HG03342 (cell line): Measurements from ENCODE around the gene ADIPOR2.
"Not testable (repeated sequence)": the region's sequence is repeated elsewhere in the genome, so short reads cannot be mapped to it uniquely, and the experiment has no call there.

Experiments
- ATAC-seq: cut with Tn5 transposase; IDR thresholded peaks from one replicate; pipeline ENCODE4 v1.9.1; 2021; ENCODE audit warnings: mild to moderate bottlenecking, moderate library complexity; ENCODE audit not compliant: unreplicated experiment

Gene ADIPOR2

DNA sequence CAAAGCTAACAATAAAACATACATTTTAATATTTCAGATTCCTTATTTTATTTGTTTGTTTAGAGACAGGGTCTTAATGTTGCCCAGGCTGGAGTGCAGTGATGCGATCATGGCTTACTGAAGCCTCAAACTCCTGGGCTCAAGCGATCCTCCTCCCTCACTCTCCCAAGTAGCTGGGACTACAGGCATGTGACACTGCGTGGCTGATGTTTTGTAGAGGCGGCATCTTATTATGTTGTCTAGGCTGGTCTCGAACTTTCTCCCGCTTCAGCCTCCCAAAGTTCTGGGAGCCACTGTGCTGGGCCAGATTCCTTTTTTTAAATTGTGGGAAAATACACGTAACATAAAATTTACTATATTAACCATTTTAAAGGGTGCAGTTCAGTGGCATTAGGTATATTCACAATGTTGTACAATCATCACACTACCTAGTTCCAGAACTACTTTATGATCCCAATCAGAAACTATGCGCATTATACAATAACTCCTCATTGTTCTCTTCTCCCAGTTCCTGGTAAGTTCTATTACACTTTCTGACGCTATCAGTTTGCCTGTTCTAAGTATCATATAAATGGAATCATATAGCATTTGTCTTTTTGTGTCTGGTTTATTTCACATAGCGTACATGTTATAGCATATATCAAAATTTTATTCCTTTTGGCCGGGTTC is 40.3 kb downstream of the ADIPOR2 start:
- ATAC-seq: no peak

- ATAC-seq: not testable (repeated sequence)
Measured at GRCh38 chr12:1731688-1732078, 40.8 kb downstream of the ADIPOR2 start.

GRCh38 chr12:1732914-1733313 is 42.0 kb downstream of the ADIPOR2 start:
- ATAC-seq: no peak

- ATAC-seq: not testable (repeated sequence)
Measured at GRCh38 chr12:1733712-1734111, 42.8 kb downstream of the ADIPOR2 start.

DNA sequence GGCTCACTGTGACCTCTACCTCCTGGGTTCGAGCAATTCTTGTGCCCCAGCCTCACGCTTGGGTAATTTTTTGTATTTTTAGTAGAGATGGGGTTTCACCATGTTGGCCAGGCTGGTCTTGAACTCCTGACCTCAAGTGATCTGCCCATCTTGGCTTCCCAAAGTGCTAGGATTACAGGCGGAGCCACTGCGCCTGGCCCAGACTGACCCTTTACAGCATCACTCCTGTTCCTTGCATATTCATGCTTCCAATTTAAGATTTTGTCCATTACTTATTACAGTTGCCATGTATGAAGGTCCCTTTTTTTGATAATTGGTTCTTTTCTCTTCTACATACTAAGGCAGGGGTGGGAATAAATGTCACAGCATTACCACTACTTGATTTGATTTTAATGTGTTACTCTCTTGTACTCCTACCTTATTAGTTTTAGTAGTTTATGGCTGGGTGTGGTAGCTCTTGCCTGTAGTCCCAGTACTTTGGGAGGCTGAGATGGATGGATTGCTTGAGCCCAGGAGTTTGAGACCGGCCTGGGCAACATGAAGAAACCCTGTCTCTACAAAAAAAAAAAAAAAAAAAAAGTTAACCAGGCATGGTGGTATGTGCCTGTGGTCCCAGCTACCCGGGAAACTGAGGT is 46.9 kb downstream of the ADIPOR2 start:
- ATAC-seq: no peak

DNA sequence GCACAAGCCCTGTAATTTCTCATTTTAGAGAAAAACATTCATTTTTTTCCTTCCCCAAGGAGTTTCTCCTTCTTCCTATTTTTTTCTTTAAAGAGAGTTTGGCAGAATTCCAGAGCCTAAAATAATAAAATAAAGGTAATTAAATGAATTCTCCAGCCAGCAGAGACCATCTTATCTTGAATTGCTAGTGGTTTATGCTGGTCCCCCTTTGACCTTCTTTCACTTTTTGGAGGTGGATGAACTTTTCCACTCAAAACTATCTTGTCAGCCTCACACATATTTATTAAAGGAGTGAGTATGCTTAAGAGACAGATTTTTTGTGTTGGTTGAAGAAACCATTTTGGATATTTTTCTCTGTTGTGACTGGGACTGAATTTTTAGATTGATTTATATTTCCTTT is 47.6 kb downstream of the ADIPOR2 start:
- no peak for ATAC-seq

DNA sequence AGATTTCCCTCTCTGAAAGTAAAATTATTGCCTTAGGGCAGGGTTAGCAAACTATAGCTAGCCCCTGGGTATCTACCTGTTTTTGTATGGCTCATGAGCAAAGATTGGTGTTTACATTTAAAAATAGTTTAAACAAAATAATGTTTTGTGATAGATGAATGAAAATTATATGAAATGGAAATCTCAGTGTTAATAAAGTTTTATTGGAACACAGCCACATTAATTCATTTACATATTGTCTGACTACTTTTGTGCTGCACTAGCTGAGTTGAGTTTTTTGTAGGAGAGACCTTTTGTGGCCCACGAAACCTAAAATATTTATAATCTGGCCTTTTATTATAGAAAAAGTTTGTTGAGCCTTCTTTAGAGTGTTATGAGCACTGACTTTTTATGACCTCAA is 48.5 kb downstream of the ADIPOR2 start:
- ATAC-seq: no peak

- no peak for ATAC-seq
Measured at GRCh38 chr12:1740161-1740948, 49.5 kb downstream of the ADIPOR2 start.

GRCh38 chr12:1741154-1741949 is 50.5 kb downstream of the ADIPOR2 start:
- ATAC-seq: no peak

DNA sequence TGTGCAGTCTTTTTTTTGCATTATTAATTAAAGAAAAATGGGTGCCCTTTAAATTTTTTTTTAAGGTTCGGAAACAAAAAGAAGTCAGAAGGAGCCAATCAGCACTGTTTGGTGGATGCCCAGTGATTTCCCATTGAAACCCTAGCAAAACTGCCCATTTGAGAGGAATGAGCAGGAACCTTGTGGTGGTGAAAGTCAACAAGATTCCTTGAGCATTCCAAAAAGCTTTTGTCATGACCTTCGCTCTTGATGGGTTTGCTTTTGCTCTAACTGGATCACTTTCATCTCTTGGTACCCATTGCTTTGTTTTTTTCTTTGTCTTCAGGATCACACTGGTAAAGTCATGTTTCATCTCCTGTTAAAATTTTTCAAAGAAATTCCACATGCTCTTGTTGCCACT is 54.1 kb downstream of the ADIPOR2 start:
- no peak for ATAC-seq

DNA sequence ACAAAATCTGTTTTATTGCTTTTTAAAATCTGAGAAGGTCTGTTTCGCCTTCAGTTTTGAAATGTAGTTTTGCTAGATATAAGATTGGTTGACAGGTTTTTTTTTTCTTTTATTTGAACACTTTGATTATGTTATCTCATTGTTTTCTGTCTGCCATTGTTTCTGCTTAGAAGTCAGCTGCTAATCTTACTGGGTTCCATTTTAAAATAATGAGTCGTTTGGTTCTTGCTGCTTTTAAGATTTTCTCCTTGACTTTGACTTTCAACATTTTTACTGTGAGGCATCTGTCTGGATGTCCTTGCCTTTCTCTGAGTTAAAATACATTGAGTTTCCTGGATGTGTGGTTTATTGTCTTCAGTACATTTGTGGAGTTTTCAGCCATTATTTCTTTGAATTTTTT is 56.7 kb downstream of the ADIPOR2 start:
- no peak for ATAC-seq

GRCh38 chr12:1749019-1749418 is 58.1 kb downstream of the ADIPOR2 start:
- ATAC-seq: no peak

- no peak for ATAC-seq
Measured at GRCh38 chr12:1750300-1750699, 59.4 kb downstream of the ADIPOR2 start.

- ATAC-seq: no peak
Measured at GRCh38 chr12:1758376-1758775, 67.5 kb downstream of the ADIPOR2 start.

GRCh38 chr12:1758887-1759286 is 68.0 kb downstream of the ADIPOR2 start:
- ATAC-seq: no peak

DNA sequence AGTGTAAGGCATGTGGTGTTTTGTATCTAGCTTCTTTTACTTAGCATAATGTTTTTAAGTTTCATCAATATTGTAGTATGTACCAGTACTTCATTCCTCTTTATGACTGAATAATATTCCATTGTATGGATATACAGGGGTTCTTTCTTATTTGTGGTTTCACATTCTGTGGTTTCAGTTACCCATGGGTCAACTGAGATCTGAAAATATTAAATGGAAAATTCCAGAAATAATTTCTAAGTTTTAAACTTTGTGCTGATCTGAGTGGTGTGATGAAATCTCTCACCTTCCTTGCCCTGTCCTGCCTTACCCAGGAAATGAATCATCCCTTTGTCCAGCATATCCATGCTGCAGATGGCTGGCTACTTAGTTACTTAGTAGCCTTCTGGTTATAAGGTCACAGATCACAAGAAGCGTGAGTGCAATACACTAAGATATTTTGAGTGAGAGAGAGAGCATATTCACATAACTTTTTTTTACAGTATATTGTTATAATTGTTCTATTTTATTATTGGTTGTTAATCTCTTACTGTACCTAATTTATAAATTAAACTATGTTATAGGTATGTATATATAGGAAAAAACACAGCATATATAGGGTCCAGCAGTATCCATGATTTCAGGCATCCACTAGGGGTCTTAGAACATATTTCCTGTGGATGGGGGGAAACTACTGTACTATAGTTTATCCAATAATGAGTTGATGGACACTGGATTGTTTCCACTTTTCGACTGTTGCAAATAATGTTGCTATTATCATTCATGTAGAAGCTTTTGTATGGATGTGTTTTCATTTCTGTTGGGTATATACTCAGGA is 69.9 kb downstream of the ADIPOR2 start:
- no peak for ATAC-seq

DNA sequence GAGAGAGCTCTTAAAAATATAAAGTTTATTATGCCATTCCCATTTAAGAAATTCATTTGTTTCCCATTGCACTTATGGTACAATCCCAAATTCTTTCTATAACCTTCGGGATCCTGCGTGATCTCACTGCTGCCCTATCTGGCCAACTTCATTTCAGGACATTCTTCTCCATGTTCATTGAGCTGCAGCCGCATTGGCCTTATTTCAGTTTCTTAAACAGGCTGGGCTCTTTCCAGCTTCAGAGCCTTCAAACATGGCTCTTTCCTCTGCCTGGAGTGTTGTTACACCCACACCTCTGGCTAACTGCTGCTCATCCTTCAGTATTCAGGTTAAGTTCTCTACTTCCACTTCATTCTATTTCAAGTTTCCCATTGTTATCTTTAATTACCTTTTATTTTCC is 71.0 kb downstream of the ADIPOR2 start:
- ATAC-seq: no peak

DNA sequence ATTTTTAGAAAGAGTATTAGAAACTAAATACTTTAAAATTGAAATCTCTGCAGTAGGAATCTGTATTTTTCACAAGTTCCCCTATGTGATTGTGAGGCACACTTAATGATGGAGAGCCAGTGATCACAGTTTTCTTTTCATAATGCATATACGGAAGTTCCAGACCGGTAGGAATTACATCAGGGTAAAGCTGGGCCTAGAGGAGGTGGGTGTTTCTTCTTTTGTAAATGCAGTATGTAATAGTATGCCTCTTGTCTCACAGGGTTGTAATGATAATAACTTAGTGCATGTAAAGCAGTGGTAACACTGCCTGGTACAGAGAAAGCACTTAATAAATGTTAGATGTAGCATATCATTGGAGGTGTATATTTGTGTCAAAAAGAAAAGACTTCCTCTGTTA is 72.3 kb downstream of the ADIPOR2 start:
- no peak for ATAC-seq

DNA sequence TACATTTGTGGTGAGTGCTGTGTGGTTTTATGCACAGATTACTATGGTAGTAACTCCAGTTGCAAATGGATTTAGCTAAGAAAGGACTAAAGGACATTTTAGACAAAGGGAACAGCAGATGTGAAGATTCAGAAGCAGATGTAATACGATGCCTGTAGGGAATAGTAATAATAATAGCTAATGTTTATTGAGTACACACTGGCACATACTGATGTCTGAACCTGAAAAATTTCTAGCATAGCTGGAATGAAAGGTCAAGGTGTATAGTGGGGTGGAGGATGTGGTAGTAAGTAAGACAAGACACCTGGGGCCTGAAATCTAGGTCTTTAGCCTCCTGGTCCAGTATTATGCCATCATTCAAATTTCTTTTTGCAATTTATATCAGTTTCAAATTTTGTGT is 75.2 kb downstream of the ADIPOR2 start:
- ATAC-seq: no peak

GRCh38 chr12:1767407-1768090 is 76.7 kb downstream of the ADIPOR2 start:
- no peak for ATAC-seq
